ENCODE data around the gene PDP2. TPM values are rescaled to one million over a fixed set of nuclear protein-coding genes. Genes with fewer than 3 reads are reported as not detected.

PDP2 gene
- total RNA-seq, 1 donor from 2014 or later = 9.4 TPM

DNA sequence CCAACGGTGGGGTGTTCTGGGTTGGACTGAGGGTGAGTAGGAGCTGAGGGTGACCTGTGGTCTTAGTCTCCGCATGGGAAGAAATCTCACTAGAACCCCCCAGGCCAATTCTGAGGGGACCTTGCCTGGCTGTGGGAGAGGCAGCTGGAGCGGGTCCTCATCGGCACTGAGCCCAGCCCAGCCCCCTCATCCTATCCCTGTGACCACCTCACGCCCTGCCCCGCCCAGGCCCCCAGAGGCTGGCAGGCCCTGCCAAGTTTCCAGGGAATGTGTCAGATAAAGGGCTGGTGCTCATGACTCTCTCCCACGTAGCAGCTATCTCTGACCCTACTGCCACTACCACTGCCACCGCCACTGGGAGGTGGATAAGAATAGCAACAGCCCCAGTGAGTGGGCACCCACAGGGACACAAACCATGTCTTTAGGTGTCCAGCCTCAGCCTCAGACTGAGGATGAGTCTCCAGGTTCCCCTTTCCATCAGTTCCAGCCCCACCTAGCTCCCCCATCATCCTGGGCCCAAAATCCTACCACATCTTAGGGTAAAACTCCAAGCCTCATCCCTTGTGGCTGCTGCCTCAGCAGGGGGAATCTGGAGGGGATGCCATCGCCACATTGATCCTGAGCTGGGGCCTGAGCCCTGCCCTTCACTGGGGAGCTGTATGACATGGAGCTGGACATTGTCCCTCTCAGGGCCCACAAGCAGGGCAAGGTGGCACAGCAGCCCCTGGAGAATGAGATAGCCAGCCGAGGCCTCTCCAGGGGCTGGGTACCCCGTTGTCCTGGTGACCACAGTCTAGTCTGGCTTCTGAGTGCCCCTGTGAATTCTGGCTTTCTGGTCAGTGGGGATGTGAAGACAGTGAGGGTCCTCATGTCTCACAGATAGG is 23.5 kb downstream of the PDP2 start:
- DNase-seq (ENCODE audit: low read depth, low spot score) = no peak

DNA sequence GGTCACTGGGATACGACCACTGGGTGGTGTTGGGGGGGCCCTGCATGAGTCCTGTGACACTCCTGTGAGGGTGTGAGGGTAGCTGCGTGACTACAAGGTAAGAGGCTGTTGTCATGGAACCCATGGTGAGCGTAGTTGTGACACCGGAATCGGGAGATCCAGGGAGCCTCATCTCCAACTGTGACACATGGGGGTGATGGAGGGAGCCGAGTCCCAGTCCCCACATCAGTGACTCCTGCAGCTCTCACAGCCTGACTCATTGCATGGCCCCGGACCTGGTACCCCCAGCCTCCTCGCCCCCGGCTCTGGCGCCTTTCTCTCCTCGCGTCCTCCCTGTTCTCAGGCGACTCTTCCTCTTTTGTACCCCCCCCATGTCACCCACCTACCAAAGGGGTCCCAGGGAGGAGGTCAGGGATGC is 24.1 kb downstream of the PDP2 start:
- no peak for DNase-seq (ENCODE audit: low read depth, low spot score)

DNA sequence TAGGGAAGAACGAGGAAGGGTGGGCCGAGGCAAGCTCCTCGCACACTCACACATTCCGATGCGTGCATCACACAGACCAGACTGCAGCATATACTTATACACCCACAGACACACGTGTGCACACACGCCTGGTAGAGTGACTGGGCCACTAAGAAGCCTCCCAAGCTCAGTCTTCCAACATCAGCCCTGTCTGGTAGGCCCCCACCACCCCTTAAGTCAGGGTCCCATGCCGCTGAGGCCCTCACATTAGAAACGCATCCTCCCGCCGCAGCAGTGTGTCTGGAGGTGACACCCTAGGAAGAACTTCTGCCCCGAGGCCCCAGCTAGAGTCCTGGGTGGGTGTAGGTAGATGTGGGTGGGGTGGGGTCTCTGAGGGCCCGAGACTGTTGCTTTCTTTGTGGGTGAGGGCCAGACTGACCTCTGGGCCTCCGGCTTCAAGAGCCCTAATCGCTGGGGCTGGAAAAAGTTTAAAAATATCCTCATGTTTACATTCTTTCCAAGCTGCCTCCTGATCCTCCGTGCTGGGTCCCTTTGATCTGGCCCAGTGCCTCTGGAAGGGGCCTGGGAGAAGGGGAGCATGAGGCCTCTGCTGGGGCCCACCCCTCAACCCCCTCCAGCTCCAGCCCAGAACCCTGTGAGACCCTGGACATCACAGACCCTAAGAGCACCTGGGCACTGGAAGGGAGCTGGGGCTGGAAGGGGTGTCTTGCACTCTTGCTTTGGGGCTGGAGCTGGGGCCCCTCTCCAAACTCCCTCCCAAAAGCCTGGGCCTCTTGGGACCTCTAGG is 24.7 kb downstream of the PDP2 start:
- DNase-seq (ENCODE audit: low read depth, low spot score) = no peak

DNA sequence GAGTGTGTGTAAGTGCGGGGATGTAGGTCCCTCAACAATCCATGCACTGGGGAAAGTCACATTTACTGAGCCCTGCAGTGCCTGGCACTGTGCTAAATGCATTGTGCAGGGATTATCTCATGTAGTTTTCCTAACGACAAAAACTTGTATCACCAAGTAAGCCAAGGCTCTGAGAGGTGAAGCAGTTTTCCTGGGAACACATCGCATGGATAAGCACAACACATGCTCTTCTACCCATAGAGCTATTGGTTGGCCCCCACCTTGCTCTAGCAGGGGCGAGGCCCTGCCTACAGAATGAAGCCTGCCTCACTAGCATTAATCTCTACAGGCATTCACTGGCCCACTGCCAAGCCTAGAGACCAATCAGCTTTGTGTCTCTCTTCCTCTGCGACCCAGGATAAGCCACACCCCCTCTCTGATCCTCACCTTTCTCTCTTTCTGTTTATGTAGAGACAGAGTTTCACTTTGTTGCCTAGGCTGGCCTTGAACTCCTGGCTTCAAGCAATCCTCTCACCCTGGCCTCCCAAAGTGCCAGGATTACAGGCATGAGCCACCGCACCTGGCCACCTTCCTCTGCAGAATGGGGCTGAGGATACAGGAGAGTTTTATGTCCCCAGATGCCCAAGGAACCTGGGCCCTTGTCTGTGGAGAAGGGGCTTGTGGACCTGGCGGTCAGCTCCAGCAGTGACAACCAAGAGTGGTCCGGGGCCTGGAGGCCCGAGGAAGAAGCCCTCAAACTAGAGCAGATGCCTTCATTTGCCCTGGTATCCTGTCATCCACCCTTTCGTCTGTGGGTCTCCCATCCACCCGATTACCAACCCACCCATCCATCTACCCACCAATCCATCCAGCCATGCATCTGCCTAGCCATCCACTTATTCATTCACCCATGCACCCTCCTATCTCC is 25.6 kb downstream of the PDP2 start:
- DNase-seq (ENCODE audit: low read depth, low spot score) = no peak

DNA sequence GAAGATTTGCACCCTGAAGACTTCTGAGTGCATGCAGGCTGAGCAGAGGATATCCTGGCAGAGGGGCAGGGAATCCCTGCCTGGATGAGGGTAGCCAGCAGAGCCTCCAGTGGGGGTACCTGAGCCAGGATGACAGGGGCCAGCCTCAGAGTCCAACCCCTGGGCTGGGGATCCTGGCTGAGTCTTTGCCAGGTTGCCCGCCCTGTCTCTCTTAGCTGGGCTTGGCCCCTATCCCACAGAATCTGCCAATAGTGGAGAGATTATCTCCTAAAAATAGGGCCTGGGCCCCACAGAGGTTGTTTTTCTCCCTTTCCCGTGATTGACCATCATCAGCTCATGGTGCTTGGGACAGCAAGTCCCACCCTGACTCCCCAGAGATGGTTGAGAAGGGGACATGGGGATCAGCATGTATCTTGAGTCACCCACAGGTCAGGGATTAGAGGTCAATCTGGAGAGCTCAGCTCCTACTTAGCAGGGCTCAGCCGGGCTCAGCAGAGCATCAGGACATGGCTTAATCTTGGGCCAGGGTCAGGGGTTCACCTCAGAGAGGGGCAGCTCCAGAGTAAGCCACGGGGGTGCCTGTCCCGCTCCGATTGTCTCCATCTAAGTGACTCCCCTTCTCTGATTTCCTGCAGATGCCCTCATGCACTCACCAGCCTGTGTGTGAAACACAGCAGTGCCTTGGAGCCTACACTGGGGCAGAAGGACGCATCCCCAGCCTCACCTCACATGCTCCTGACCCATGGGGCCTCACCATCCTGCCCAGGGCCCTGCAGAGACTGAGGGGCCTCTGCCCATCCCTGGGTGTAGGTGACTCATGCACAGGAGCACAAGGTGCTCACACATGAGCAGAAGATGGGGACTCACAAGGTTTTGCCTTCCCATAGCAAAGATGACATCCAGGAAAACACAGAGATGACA is 26.9 kb downstream of the PDP2 start:
- DNase-seq (ENCODE audit: low read depth, low spot score) = no peak

DNA sequence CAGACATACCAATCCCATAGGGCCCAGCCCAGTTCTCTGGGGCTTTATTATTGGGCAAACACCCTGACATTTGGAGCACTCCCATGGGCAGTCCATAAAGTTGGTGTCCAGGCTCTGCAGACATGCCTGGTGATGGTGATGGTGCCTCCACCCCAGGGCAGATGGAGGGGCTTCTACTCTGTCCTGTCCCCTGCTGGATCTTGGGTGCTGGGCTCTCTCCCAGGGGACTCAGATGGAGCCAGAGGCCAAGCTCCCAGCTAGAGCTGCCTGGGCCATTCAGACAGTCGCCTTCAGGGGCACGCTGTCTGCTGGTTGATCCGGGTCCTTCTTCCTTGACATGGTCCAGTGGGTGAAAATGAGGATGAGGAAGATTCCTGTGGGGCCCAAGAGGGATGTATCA is 27.8 kb downstream of the PDP2 start:
- DNase-seq (ENCODE audit: low read depth, low spot score) = no peak

DNA sequence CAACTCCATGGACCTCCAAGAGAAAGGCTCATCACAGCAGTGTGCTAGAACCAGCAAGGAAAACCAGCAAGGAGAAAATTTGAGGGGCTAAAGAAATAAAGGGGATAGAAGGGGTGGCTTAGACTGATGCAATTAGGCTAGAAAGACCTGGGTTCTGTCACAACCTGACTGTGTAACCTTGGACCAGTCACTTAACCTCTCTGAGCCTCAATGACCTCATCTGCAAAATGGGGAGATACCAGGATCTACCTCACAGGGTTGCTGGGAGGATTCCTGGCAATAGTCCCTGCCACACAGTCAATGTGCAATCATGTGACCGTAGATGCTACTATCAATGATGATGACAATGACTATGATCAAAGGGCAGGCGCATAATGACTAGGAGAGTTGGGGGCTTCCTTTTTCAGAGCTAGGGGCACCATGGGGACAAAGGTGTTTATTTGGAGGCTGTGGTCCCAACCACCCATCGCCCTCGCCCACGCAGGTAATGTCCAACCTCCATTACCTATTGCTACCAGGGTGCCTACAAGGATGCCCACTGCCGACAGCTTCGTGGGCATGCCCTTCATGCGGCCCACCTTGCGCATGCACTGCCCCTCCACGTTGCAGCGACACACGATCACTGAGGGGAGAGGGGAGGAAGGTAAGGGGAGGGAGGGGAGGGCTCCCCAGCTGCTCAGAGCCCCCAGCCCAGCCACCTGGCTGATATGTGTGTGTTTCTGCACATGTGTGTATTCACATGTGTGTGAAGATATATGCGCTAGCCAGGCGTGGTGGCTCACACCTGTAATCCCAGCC is 28.6 kb downstream of the PDP2 start:
- DNase-seq (ENCODE audit: low read depth, low spot score) = no peak

DNA sequence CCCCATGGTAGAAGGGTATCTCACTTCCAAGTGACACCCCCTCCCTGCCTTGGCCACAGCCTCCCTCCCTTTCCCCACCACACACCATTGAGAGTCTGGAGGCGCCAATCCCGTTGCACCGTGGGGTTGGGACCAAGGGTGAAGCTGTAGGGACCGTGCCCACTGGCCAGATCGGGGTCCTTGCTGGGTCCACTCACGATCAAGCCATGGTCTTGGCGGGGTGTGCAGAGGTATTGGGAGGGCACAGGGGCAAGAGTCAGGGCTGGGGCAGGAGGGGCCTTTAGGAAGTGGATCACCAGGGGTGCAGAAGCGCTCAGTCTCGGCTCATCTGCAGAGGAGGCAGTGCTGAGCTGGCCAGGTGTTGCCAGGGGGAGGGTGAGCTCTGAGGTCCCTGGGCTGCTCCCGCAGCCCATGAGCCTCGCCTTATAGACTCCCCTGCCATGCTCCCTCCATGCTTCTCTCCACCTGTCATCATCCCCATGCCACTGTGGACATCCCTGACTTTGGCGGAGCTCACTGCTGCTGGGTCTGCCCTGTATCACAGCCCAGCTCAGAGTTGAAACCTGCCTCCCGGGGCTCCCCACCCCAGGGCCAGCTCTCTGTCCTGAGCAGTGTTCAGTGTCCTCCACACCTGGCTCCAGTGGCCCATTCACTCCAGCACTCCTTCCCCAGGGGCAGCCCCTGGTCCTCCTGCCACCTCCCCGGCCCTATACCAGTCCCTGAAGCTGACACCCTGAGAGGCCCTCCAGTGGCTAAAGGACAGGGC is 30.0 kb downstream of the PDP2 start:
- DNase-seq (ENCODE audit: low read depth, low spot score) = no peak

DNA sequence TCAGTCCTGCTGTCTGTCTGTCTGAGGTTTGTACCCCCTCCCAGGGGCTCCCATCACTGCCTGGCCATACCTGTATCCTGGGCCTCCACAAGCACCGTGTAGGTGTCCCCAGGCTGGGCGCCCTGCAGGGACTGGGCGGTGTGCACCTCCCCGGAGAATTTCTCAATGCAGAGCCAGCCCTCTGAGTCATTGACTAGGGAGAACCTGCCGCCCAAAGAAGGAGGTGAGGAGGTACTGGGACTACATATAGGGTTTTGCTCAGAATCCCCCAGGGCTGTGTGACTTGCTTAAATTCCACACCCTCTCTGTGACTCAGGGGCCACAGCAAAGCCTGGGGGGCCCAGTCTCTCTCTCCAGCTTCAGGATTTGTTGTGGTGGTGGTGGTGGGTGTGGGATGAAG is 30.8 kb downstream of the PDP2 start:
- no peak for DNase-seq (ENCODE audit: low read depth, low spot score)

DNA sequence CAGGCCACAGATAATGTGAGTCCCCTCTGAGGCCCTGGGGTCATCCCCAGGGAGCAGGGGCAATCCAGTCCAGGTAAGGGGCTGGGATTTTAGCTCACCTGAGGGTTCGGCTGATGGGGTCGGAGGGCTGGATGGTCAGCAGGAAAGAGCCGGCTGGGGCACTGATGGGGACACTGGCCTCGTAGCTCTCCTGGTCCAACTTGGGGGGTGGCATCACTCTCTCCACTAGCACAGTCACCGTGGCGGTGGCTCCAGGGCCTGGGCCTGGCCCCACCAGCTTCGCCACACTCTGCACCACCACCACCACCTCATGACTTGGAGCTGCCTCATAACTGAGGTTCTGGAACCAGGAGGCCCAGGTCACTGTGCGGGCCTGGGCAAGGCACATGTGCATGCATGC is 31.5 kb downstream of the PDP2 start:
- DNase-seq (ENCODE audit: low read depth, low spot score) = no peak

DNA sequence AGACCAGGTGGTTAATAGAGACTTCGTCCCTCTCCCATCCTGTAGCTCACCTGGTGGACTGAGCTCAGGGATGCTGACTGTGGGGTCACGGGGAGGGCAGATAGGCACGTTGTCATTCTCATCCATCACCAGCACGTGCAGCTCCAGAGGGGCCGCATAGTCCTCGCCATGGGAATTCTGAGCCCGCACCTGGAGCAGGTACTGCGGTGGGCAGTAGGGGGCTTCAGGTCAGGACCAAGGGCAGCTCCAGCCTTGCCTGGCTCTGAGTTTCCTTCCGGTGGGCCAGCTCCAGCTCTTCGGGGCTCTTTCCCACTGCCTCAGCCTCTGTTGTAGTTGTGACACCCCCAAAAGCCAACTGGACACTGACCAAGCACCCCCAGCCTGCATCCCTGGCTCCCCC is 32.8 kb downstream of the PDP2 start:
- DNase-seq (ENCODE audit: low read depth, low spot score) = no peak

DNA sequence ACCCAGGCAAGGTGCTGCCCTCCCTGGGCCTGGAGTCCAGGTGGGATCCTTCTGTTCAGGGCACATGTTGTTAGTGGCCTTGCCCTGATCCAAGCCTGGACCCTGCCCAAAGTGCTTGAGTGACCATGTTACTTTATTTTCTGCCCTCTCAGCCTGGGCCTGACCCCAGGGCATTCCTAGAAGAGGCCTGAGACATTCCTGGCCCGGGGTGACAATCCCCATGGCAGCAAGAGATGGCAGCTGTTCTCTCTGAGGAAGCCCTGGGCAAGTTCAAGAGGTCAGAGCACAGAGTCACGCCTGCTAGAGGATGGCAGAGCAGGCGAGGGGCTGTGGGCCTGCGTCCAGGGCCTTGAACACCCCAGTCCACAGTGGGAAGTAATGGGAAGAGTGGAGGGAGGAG is 33.4 kb downstream of the PDP2 start:
- DNase-seq (ENCODE audit: low read depth, low spot score) = no peak

DNA sequence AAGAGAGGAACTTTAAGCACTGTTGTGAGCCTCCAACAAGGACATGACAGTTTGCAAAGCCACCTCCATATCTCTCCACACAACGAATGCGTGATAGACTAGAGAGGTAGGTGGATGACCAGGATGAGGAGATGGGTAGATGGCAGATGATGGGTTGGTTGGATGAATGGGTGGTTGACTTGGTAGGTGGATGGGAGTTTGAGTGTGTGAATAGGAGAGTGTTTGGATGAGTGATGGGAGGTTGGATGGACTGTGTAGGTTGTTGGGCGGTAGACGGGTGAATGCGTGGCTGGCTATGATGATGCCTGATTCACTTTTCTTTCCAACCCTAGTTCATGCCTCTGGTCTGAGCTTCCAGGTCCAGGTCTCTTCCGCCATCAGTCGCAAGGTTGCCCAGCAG is 34.2 kb downstream of the PDP2 start:
- DNase-seq (ENCODE audit: low read depth, low spot score) = no peak

DNA sequence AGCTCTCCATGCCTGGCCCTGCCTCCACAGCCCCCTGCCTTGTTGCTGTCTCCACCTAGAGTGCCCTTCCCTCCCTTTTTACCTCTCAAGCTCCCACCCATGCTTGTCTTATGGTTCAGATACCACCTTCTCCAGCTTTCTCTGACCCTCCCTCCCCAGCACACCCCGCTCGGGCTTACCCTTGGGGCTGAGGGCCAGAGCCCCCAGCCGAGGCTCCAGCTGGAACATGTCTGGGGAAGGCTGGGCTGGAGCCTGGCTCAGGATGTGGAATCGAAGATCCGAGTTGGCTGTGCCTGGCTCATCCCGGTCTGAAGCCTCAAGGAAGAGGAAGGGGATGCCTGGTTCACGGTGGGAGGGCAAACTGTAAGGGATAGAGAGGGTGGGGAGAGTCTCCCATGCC is 34.7 kb downstream of the PDP2 start:
- DNase-seq (ENCODE audit: low read depth, low spot score) = no peak

DNA sequence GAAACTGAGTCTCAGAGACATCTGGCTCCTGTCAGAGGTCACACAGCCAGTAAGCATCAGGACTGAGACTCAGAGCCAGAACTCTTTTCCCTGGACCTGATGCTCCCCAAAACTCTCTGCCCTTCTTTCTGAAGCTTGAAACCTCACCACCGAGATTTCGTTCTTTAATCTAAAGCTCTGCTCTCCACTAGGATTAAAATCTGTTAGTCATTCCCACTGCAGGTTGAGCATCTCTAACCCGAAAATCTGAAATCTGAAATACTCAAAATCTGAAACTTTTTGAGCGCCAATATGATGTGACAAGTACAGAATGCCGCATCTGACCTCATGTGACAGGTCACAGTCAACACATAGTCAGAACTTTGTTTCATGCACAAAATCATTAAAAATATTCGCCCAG is 36.2 kb downstream of the PDP2 start:
- no peak for DNase-seq (ENCODE audit: low read depth, low spot score)

DNA sequence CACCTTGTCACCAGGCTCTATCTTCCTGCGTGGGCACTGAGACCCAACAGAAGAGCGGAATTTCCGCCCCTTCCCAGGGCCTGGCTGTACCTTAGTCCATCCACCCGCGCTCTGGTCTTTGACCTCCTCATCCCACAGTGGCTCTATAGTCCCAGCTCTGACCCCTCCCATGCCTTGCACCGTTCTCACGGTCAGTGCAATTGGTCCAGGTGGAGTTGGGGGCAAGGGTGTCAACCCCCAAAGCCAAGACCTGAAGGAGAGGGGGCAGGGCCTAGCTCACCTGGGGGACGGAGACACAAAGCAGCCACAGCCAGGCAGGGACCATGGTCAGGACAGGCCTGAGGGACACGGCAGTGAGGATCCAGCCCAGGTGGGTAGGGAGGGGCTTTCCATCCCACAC is 37.4 kb downstream of the PDP2 start:
- DNase-seq (ENCODE audit: low read depth, low spot score) = no peak

DNA sequence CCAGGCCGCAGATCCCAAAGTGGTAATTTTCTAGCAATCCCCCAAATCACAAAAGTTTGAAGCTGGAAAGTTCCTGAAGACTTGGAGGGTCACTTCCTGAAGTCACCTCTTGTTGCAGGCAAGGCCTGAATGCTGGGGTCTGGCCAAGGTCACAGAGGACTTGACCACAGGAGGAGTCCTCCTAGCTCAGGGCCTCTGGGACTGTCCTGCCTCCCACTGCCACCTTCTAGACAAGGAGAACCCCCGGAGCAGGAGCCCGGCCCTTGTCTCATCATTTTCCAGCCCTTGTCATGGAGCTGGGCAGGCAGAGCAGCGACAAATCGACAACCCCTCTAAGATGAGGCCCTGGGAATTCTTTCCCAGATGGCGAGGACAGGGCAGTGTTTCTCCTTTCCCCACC is 38.0 kb downstream of the PDP2 start:
- no peak for DNase-seq (ENCODE audit: low read depth, low spot score)

DNA sequence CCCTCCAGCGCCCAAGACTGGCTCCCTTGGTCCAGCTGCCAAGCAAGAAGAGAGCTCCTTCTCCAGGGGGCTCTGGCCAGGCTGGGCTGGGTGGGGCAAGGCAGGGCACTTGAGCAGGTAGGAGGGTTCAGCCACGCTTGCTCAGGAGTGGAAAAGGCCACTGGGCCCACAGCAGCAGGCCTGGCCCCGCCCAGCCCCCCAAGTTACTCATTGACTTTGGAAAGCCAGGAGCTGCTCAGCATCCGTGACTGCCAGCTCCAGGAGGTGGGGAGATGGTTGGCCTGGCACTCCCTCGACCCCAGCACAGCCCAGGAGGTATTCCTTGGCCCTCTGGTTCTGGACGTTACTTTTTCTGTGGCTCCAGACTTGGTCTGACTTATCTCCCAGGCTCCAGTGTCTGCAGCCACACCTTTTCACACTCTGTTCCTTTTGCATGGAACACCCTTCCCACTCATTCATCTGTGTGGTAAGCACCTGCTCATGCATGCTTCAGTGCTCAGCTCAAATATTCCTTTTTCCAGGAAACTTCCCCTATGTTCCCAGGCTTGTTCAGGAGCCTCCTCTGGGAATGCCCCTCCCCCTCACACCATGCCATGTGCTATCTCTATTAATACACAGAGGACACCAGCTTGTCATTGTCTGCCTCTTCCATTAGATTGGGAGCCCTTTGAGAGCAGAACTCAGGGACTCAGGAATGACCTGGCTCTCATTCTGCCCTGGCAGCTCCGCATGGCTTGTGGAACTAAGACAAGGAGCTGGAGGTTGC is 38.7 kb downstream of the PDP2 start, which contains the start of gene CDH16:
TSS of gene CDH16 (minus strand) at position 83 of the 766 bp plus-strand sequence. CDS start 820 bp downstream, outside the sequence.
- DNase-seq (ENCODE audit: low read depth, low spot score) = no peak

Measured in pulmonary artery endothelial cell (primary cell).